CD4-positive, alpha-beta T cell treated with Interleukin-15 for 4 hours (primary cell): ENCODE results near the gene KRTAP4-16.
"Not testable (repeated sequence)": the region's sequence is repeated elsewhere in the genome, so short reads cannot be mapped to it uniquely, and the experiment has no call there.

ENCODE experiments used
- DNase-seq: peaks from one replicate; pipeline ENCODE4 v3.0.0-alpha.2; 2020; ENCODE audit warnings: low spot score

The KRTAP4-16 gene

DNA sequence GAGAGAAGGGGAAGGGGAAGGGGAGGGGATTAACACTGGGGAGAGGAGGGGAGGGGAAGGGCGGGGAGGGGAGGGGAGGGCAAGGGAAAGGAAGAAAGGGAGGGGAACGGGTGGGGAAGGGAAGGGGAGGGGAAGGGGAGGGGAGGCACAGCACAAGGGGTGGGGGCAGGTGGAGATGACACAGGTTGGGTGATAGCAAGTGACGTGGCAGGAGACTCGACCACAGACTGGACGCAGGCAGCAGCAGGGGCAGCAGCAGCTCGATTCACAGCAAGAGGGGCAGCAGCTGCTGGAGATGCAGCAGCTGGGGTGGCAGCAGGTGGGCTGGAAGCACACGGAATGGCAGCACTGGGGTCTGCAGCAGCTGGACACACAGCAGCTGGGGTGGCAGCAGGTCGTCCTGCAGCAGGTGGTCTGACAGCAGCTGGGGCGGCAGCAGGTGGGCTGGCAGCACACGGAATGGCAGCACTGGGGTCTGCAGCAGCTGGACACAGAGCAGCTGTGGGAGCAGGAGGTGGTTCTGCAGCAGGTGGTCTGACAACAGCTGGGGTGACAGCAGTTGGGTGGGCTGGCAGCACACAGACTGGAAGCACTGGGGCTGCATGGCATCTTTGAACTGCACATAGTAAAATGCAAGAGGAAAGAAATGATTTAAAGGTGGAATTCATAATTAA lies at the start of gene KRTAP4-16:
TSS of gene KRTAP4-16 (minus strand) at position 624 of the 674 bp plus-strand sequence. CDS start at position 624, 0 bp downstream.
- no peak for DNase-seq

DNA sequence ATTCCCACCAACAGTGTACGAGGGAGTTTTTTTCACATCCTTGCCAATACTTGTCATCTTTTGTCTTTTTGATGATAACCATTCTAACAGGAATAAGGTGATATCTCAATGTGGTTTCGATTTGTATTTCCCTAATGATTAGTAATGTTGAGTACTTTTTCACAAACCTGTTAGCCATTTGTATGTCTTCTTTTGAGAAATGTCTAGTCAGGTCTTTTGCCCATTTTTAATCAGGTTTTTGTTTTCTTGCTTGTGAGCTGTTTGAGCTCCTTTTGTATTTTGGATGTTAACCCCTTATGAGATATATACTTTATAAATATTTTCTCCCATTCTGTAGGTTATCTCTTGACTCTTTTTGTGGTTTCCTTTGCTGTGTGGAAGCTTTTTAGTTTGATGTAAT lies 49.5 kb upstream of the KRTAP4-16 start:
- no peak for DNase-seq

- no peak for DNase-seq
Observed at GRCh38 chr17:41150026-41150425, 48.0 kb upstream of the KRTAP4-16 start.

DNA sequence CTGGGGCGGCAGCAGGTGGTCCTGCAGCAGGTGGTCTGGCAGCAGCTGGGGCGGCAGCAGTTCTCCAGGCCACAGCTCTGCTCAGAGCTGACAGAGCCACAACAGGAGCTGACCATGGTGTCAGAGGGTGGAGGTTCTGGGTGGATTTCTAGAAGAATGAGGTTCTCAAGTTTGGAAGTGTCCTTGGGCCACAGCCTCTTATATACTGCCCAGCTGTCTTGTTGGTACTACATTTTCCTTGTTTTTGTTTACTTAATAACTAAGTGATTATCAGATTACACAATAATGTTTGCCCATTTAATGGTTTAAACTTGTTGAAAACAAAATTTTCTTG lies 47.6 kb upstream of the KRTAP4-16 start, which contains the start of gene KRTAP4-5:
TSS of gene KRTAP4-5 (minus strand) at position 174 of the 334 bp plus-strand sequence. CDS start at position 116, 58 bp downstream.
- DNase-seq: no peak

GRCh38 chr17:41148971-41149651 lies 47.1 kb upstream of the KRTAP4-16 start:
- not testable (repeated sequence) for DNase-seq

DNA sequence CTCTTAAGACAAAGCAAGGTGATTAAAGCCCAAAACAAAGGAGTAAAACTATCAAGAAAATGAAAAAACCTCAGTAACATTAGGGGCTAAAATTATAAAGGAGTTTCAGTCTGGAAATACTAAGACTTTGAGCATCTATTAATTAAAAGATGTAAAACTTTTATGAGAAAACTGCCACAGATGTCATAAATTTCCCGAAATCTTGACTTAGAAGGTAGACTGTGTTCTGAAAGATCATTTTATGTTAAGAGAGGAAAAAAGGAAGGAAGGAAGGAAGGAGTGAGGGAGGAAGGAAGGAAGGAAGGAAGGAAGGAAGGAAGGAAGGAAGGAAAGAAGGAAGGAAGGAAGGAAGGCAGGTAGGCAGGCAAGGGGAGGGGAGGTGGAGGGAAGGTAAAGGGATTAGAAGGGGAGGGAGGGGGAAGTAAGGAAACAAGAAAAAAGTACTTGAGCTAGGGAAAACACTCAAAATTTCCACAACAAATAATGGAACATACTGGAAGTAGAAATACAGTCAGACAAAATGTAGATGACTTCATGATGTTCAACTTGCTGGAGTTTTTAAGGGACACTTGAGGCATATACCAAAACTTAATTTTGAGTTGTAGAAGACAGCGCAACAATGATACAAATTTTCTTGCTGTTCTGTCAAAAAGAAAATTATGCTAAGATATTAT lies 45.7 kb upstream of the KRTAP4-16 start:
- no peak for DNase-seq

GRCh38 chr17:41145261-41145660 lies 43.3 kb upstream of the KRTAP4-16 start:
- DNase-seq: no peak

GRCh38 chr17:41144846-41145245 lies 42.8 kb upstream of the KRTAP4-16 start:
- DNase-seq: no peak

- no peak for DNase-seq
Observed at GRCh38 chr17:41141361-41141760, 39.4 kb upstream of the KRTAP4-16 start.

GRCh38 chr17:41140360-41141131 lies 38.5 kb upstream of the KRTAP4-16 start, which contains the start of gene KRTAP4-6:
Gene KRTAP4-6 (minus strand): TSS chr17:41140544. CDS start chr17:41140487, 57 bp downstream.
- no peak for DNase-seq

DNA sequence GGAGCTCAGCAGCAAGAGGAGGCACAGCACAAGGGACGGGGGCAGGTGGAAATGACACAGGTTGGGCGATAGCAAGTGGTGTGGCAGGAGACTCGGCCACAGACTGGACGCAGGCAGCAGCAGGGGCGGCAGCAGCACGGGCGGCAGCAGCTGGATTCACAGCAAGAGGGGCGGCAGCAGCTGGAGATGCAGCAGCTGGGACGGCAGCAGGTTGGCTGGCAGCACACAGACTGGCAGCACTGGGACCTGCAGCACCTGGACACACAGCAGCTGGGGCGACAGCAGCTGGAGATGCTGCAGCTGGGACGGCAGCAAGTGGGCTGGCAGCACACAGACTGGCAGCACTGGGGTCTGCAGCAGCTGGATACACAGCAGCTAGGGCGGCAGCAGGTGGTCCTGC lies 37.9 kb upstream of the KRTAP4-16 start:
- DNase-seq: not testable (repeated sequence)

- no peak for DNase-seq
Observed at GRCh38 chr17:41133880-41134735, 32.1 kb upstream of the KRTAP4-16 start.

- no peak for DNase-seq
Observed at GRCh38 chr17:41131979-41132378, 30.0 kb upstream of the KRTAP4-16 start.

DNA sequence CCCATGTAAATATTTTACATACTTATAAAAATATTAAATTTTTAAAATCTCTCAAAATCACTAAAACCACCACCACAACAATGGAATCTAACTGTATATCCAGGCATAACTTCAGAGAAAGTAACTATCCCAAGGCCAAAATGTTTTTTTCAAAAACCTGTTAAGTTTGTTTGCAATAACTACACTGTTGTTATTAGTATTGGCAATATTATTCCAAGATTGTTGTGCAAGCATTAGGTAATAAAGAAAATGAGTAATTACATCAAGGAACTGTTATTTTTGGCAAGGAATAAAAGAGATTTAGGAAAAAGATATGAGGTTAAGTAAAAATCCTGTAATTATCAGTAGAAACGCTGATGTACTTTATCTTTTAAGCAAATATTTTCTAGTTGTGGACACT lies 25.4 kb upstream of the KRTAP4-16 start:
- DNase-seq: no peak

- DNase-seq: no peak
Observed at GRCh38 chr17:41126412-41126811, 24.4 kb upstream of the KRTAP4-16 start.

DNA sequence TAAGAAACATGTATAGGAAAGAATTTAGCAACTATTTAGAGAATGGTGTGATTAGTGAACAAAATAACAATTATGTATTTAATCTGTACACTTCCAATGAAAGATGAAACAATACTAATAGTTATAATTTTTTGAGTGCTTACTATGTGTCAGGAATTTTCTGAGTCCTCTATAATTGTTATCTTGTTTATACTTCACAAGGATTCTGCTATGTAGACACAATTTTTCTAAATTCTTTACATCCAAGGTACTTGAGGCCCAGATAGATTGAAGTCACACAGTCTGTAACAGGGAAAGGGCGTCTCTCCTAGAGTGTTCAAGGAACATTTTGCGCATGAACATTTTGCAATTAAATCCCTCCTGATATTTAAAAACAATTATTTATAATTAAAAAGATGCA lies 23.1 kb upstream of the KRTAP4-16 start:
- no peak for DNase-seq

- not testable (repeated sequence) for DNase-seq
Observed at GRCh38 chr17:41123991-41124371, 22.0 kb upstream of the KRTAP4-16 start, which contains the start of gene KRTAP4-12. Gene KRTAP4-12 (minus strand): TSS chr17:41124182. CDS start chr17:41124122, 60 bp downstream.

- DNase-seq: not testable (repeated sequence)
Observed at GRCh38 chr17:41123292-41123990, 21.4 kb upstream of the KRTAP4-16 start.

DNA sequence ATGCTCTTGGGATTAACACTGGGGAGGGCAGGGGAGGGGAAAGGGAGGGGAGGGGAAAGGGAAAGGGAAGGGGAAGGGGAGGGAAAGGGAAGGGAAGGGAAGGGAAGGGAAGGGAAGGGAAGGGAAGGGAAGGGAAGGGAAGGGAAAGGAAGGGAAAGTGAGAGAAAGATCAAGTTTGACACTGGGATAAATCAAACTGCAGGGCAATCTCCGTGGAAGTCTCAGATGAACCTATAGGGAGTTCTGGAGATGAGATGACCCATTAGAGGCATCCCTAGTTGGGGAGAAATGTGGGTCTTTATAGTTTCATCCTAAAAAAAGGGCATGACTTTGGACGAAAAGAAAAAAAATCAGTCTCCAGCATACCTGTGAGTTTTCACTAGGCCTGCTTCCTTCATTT lies 19.7 kb upstream of the KRTAP4-16 start:
- no peak for DNase-seq
